Middle frontal gyrus (tissue), 1 donor: ENCODE results near the gene YBX2.
A peak's percentile ranks its signal among the peaks of the same experiment; 100 is the strongest.

Experiments used
- DNase-seq: peaks from one replicate; pipeline ENCODE4 v3.0.0-alpha.2; 2015; ENCODE audit warnings: low spot score; ENCODE audit errors: extremely low spot score

YBX2 gene

DNA sequence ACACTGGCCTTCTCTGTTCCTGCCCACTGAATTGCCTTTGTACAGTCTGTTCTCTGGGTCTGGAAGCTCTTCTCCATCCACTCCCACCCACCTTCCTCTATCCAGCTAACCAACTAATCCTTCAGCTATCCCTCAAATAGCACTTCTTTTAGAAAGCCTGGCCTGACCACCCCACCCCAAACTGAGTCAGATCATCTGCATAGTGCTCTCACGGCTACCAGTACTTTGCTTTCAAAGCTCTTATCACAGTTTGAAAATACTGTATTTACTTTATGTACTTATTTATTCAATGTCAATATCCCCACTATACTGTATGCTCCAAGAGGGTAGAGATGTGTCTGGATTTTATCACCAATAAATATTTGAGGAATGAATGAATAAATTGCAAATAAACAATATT is 27.7 kb downstream of the YBX2 start:
- DNase-seq, result no peak

DNA sequence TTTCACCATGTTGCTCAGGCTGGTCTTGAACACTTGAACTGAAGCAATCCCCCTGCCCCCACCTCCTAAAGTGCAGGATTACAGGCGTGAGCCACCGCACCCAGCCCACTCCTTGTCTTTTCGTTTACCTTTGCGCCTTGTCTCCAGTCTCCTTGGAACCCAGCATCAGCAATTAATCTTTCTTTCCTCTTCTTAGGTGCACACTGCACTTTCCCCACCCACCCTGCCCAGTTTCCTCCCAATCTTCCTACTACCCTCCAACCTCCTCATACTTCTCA is 30.7 kb downstream of the YBX2 start:
- no peak for DNase-seq

DNA sequence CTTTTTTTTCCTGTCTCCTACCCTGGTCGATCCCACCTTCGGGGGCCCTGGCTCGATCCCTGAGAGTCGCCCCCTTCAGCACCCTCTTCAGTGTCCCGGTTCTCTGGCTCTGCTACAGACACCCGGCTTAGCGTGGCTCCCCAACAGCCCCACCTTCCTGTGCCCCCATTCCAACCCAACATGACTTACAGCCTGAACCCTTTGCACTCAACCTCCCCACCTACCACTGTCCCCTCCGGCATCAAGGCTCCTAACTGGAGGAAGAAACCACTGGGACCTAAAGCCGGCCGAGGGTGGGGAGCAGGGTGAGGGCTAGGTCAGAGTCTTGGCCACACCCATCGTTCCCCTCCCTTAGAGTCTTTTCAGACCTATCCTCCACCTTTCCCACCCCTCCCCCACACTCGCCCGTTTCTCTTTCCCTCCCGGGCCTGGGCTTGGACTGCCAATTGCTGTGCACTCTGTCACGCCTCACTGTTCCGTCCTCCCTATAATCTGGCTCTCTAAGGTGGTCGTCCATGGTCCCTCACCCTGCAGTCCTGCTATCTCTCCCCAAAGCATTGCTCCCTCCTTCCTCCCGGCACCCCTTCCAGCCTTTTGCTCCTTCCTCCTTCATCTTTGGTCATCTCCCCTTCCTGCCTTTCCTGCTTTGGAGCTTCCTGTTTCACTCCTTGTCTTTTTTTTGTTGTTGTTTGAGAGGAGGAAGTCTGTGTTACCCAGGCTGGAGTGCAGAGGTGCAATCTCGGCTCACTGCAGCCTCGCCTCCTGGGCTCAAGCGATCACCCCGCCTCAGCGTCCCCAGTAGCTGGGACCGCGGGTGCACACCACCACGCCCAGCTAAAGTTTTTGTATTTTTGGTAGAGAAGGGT is 31.3 kb downstream of the YBX2 start:
- no peak for DNase-seq

DNA sequence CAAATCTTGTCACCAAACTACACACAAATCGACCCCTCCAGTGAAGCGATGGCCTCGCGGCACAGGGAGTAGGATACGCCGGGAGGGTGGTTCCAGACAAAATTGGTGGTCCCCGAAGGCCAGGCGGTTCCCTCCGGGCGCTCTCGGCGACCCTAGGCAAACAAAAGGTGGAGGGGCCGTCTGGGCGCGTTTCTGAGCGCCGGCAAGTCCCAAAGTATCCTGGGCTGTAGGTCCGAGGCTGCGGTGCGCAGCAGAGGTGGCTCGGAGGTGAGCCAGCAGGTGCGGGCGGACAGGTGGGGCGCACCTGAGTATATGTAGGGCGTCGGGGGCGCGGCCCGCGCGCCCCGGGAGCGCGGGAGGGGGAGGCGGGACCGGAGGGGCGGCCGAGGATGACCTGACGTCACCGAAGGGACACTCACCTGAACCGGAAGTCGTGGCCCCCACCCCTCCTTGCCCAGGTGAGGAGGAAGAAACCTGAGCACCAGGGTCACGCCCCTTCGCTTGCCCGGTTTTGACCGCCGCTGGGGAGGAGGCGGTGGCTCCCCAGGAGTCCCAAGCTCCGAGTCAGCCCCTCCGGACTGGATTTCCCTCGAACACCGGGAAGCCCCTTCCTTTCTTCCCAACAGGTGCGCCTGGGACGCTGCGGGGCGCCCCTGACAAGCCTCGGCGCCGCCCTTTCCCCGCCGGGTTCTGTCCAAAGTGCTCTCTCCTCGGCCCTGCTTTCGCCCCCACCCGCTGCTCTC is 32.1 kb downstream of the YBX2 start, which contains the start of gene CLDN7:
CLDN7 (minus strand) TSS at position 287 of the 743 bp plus-strand sequence. CDS start 435 bp downstream, outside the sequence.
- DNase-seq, result no peak

DNA sequence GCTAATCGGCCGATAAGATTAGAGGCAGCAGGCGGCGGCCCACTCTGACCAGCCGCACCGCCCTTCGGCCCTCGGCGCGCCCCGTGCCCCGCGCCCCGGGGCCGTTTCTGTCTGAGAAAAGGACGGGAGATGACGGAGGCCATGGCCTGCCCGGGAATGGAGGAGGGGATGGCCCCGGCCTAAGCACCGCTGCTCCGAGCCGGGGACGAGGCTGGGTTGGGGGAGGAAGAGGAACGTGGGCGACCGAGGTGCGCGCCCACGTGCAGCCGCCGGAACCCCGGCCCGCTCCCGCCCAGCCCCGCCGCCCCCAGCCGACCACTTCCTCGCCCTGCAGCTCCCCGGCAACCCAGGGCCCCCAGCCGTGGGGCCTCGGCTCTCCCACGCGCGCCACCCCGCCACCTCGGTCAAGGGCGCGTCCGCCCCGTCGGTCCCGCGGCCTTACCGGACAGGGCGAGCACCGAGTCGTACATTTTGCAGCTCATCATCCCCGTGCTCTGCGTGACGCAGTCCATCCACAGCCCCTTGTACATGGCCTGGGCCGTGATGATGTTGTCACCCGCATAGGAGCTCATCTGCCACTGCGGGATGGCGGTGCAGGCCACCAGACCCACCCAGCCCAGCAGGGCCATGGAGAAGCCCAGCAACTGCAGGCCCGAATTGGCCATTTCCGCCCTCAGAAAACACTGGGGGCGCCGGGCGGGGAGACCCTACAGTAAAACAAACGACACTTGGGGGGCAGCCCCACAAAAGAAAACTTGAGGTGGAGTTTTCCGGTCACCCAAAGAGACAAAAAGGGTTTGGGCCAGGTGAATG is 32.9 kb downstream of the YBX2 start:
- no peak for DNase-seq

DNA sequence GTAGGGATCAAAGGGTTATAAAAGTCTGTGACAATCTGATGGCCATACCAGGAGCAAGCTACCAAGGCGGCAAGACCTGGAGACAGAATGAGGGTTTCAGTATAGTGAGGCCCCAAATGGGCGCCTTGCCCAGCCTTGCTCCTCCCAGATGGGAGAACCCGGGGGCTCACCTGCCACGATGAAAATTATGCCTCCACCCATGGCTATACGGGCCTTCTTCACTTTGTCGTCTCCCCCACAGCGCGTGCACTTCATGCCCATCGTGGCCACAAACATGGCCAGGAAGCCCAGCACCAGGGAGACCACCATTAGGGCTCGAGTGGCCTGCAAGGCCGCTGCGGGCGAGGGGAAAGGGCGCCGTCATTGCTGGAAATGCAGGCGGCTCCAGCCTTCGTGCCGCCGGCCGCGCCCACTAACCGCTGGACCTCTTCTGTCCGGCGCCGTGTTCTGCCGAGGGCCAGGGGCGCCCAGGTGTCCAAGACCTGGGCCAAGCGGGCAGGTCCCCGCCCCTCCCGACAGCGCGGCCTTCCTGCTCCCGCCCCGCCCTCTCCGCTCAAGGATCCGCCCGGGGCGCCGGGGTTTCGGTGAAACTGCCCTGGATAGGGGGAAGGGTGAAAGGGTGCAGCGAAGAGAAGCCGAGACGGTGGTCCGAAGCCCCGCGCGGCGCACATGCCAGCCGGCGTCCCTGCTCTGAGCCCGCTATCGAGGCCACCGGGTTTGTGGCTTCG is 33.6 kb downstream of the YBX2 start:
- no peak for DNase-seq

DNA sequence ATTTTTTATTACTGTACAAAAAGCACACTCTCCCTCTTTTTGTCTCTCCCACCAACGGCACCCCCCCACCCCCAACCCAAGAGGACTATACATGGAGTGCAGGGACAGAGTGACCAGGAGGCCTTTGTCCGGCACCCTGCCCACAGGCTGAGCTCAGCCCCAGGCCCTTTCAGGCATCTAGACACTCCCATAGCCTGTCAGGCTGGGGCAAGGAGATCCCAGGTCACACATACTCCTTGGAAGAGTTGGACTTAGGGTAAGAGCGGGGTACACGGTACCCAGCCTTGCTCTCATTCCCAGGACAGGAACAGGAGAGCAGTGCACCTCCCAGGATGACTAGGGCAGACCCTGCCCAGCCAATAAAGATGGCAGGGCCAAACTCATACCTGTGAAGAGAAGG is 34.3 kb downstream of the YBX2 start:
- DNase-seq, result no peak

DNA sequence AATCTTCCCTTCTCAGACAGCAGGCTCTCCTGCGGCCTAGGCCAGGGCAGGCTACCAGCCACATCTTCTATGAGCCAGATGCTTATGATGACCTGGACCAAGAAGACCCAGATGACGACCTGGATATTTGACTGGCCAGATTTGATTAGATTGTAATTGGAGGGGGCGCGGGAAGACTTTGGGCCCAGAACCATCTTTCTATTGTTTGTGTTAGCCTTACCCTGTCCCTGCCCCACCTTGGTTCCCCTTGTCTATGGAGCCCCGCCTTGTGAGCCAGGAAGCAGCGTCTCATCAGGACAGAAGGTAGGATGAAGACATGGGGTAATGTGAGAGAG is 34.9 kb downstream of the YBX2 start:
- DNase-seq, result no peak

DNA sequence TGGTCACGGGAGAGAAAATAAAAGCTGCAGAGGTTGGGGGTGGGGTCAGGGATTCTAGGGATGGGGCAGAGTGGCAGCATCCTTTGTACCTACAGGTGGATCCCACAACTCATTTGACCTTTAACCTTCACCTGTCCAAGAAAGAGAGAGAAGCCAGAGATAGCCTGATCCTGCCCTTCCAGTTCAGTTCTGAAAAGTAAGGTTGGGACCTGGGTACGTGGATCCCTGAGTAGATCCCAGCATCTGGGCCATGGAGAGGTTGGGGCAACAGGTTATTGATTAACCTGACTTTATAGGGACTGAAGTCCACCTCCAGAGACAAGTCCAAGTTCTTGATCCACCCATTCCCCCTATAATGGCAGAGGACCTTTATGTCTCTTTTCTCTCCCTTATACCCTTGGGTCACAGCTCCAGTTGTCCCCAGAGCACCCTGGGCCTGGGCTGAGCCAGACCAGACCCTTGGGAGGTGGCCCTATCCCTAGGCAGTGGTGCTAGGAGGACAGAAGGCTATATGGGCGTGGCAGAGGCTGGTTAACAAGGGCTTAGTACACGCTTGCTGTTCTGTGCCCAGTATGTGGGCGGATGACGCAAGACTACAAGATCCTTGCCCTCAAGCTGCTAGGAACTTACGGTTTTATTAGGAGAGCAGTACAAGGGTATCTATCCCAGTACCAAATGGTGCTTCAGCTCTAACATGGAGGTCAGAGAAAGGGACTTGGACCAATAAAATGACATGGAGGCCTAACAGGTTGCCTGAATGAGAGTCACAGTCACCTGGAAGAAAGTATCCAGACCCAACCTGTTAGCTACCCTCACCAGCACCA is 35.5 kb downstream of the YBX2 start:
- DNase-seq, result no peak

DNA sequence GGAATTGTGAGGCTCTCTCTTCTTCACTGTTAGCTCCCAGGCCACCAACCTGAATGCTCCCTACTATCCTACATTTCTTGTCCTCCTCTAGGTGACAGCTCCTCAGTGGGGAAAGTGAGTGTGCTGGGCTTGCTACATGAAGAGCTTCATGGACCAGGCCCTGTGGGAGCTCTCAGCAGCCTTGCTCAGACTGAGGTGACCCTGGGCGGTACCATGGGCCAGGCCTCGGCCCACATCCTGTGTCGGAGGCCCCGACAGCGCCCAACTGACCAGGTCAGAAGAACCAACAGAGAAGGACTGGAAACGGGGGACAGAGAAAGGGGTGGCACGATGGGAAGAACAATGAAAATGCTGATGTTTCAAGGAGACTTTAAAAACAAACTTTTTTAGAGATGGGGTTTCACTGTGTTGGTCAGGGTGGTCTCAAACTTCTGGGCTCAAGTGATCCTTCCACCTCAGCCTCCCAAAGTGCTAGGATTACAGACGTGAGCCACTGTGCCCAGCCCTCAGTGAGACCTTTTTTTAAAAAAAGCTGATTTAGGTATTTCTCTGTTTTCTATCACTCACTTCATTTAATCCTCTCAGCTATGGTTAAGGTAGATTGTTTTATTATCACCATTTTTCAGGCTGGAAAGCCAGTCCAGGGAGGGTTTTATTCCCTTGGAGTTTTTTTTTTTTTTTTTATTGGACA is 37.5 kb downstream of the YBX2 start:
- no peak for DNase-seq

DNA sequence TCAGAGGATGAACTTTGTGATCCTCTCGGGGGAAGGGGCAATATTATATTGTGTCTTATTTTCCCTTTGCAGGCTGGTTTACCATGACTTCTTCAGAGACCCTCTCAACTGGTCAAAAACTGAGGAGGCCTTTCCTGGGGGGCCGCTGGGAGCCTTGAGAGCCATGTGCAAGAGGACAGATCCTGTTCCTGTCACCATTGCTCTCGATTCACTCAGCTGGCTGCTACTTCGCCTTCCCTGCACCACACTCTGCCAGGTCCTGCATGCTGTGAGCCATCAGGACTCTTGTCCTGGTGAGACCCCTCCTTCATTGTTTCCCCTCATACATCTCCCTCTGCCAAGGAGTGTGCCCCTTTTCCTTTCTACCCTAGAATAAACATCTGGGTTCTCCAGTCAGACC is 39.9 kb downstream of the YBX2 start:
- no peak for DNase-seq

DNA sequence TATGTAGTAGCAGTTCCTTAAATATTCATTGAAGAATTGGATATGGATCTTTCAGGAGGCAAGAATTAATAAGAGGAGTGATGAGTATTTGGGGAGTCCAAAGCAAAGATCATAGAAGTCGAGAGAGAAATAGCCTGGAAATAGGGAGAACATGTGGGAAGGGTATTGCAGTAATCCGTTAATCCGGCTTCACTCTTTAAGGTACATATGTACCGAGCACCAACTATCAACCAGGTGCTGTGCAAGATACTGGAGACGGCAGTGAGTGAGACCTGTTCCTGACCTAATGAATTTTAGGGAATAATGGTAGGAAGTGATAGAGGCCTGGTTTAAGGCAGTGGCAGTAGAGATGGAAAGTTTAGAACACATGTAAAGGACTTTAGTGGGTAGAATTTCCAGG is 41.4 kb downstream of the YBX2 start:
- DNase-seq, result no peak

DNA sequence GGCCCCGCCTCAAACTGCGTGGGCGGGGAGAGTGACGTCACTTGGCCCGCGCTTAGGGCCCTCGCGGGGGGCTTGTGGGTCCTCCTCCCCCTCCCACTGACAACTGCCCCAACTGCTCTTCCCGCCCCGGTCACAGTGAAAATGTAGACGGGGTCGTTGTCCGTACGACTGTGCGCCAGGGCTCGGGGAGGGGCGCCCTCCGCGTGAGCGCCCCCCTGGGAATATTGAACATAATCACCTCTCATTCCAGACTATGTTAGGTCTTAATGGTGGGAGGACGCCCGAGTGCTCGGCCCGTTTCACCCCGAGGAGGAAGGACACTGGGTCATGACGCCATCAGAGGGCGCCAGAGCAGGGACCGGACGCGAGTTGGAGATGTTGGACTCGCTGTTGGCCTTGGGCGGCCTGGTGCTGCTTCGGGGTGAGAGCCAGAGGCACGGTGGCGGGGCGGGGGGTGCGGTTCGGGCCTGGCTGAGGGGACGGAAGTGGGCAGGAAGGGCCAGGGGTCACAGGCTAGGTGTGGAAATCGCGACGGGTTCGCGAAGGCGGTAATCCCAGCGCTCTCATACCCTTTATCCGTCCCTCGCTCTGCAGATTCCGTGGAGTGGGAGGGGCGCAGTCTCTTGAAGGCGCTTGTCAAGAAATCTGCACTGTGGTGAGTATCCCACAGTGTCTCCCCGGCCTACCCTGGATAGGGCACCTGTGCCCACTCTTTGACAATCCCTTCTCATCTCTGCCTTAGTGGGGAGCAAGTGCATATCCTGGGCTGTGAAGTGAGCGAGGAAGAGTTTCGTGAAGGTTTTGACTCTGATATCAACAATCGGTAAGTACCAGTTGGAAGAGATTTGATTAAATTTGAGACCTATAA is 42.0 kb downstream of the YBX2 start, which contains the start of gene ELP5:
ELP5 (plus strand) TSS at position 40 of the 868 bp plus-strand sequence; CDS start at position 376, 336 bp downstream.
- DNase-seq, result peak; percentile 70

DNA sequence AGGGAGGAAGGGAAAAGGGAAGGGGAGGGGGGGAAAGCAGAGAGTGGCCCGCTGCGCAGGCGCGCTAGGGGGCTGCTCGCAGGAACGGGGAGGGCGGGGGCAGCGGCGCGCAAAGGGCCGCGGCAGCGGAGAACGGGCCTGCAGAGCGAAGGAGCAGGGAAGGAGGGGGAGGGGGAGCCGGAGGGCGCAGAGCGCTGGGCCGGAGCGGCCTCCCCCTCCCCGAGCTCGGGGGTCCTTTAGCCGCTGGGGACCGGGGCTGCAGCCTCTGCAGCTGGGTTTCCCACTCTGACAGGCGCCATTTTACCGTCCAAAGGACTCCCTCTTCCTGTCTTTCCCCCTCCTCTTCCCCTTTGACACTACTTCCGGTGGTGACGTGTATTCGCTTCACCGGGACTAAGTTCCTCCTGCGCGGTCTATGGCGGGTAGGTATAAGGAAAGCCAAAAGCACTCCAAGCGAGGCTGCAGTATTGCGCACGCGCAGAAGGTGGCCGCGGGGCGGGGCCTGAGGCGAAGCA is 42.7 kb downstream of the YBX2 start, which contains the start of gene CTDNEP1:
CTDNEP1 (minus strand) TSS at position 74 of the 515 bp plus-strand sequence. CDS start 438 bp downstream, outside the sequence.
- peak; percentile 98 for DNase-seq

DNA sequence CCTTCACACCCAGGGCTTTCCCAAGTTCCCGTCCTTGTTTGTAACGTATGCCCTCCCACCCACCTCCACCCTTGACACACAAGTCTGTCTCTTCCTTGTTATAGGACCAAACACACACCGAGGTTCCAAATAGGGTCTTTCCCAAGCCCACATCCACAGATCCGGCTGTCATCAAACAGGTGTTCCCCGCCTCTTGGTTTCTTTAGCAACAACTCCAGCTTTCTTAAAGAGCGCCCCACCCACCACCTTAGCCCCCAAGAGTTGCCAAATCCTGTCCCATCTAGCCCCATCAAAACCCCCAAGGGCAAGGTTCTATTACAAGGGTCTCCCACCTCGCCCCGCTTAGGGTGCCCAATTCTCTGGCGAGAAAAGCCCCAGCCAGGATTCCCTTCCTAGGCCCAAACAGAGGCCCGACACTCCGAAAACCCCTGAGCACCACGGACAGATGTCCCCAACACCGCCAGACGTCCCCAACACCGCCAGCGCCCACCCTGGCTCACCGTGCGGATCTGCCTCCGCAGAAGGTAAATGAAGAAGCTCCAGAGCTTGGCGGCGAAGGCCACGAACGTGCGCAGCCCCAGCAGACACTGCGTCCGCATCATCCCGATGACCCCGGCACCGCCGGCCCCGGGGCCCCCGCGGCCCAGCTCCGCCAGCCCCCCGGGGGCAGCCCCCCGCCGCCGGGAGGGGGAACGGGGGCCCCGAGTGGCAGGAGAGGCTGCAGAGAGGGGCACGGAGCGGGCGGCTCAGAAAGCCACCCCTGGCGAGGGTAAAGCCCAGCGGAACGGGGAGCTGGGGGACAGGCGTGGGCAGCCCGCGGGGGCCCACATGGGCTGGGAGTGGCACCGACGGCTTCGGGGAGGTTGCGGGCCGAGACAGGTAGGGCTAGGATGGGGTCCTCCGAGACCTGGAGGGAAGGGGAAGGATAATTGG is 43.5 kb downstream of the YBX2 start:
- no peak for DNase-seq

DNA sequence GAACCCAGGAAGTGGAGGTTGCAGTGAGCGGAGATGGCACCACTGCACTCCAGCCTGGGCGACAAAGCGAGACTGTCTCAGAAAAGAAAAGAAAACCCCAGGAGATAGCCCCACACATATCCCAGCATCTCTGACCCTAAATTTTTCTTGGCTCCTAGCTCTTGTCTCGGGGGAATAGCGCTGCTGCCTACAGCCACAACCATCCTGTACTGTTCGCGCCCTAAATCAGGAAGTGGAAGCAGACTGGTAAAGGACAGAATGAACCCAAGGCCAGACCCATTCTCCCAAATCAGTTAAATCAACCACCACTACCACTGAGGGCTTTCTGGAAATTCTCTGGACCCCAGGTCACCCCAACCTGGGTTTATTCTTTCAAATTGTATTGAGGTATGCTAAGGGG is 44.6 kb downstream of the YBX2 start:
- DNase-seq, result no peak

DNA sequence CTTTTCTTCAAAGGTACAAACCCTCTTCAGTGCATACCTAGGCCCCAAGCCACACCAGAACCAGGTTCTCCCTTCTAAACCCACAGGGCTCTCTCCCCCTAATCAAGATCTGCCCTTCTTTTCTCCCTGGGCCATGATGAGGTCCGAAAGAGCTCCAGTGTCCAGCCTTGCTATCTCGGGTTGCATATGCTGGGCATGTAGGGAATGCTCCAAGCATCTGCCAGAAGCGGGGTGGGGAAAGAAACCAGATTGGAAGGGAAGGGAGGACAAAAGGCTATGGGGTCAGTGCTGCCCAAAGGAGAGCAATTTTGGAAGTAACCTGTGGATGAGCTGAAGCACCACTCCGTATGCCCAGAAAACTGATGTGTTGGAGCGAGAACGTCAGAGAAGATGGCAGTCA is 45.2 kb downstream of the YBX2 start:
- no peak for DNase-seq
